Measurements from ENCODE around the gene GTF2E1.
"Not testable (repeated sequence)": the region's sequence is repeated elsewhere in the genome, so short reads cannot be mapped to it uniquely, and the experiment has no call there.

- TF ChIP-seq CTCF (conservative IDR thresholded peaks at IDR 0.05 in 1 of 2, IDR thresholded peaks at IDR 0.05 in 1 of 2; ENCODE audit: low read depth in 1 of 2, low read length in 2 of 2); EZH2 (IDR thresholded peaks at IDR 0.05; ENCODE audit: low read length, missing control alignments): not testable (repeated sequence)
Observed at GRCh38 chr3:120719167-120719834, 23.2 kb upstream of the GTF2E1 start.

All from fibroblast of lung (primary cell).